GM15510 (cell line): ENCODE measurements around the gene TUBGCP6.

ENCODE experiments used
- POLR2A ChIP-seq: IDR thresholded peaks from 3 replicates; pipeline ENCODE4 v1.6.1; 2011; ENCODE audit warnings: borderline replicate concordance; ENCODE audit not compliant: insufficient read length; ENCODE audit errors: extremely low read depth

The TUBGCP6 gene

DNA sequence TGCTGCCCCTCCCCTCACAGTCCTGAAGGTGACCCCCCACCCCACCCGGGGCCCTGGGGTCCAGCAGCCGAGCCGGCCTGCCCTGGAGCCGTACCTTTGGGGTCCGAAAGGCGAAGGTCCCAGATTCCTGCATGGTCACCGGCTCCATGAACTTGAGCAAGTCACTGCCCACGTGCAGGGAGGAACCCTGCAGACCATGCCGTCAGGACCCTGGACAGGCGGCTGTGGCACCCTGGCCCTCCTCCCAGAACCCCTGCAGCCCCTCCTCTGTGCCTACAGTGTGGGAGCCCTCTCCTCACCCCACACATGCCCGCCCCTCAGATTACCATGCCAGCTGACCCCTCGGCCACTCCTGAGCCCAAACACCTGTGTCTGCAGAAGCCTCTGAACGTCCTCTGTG lies 39.7 kb upstream of the TUBGCP6 start:
- TF ChIP-seq POLR2A: no peak

DNA sequence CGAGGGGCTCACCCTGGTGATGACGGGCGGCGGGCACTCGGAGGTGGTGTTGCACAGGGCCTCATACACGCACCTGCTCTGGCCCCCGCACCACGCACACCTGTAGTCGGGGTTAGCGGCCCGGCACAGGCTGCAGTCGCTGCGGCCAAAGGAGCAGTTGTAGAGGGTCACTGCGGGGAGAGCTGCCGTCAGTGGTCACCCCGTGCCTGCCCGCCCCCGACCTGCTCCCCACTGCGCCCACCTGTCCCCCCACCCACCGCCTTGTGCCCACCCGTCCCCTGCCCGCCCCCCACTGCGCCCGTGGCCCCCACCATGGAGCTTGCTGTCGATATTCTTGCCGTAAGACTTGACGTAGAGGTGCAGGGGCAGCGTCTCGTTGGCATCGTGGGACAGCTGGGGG lies 39.0 kb upstream of the TUBGCP6 start:
- no peak for TF ChIP-seq POLR2A

DNA sequence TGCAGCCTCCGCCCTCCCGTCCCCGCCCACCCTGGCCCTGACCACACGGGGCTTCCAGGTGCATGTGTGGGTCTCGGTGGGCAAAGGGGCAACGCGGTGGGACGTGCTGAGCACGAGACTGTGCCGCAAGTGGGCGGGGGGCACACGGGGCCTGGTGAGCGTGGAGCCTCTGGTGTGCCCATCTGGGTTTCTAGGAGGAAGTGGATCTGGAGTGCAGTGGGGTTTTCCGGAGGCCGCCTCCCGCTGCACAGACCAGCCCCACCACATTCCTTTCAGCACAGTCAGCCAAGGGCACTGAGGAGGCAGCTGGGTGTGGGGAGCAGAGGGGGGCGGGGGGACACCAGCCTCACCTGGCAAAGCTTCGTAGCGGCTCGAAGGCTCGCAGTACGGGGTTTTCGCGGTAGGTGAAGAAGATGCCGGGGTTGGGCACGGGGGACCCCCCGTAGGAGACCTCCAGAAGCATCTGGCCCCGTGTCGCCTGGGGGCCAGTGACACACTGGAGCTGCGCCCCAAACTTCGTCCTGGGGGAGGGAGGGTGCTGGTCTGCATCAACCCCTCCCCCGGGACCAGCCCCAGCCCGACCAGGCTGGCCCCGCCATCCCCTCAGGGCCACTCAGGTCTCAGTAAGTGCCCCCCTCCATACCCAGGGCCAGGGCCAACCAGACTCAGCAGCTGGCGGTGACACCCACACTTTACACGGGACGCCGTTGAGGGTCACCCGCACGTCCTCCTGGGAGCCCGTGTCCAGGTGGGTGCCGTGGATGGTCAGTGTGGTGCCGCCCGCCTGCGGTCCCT lies 37.7 kb upstream of the TUBGCP6 start:
- TF ChIP-seq POLR2A: no peak

DNA sequence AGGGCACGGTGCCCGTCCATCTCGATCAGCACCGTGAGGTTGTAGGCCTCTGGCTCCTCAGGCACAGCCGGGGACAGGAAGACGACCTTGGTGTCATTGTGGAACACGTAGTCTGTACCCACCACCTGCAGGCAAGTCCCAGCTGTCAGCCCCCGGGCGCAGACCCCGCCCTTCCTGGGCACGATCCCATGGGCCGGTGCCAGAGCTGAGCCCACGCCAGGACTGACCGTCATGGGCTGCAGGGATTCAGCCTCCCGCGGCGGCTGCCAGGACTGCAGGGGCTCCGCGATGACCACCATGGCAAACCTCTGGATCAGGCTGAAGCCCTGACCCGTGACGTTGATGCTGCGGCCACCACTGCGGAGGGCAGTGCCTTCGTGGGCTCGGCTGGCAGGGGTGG lies 37.1 kb upstream of the TUBGCP6 start:
- TF ChIP-seq POLR2A: no peak

DNA sequence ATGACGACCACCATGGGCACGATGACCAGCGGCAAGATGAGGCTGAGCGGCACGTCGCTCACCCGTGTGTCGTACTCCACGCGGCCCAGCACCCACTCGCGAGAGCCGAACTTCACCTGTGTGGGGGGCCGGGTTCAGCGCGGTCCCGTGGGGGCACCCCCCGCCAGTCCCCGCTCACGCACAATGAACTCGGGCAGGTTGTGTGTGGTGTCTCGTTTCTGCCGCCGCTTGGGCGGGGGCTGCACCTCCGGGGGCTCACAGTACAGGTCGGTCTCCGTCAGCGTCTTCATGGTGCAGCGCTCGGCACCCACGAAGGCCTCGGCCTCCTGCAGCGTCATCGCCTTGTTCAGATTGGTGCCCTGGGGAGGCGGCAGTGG lies 36.5 kb upstream of the TUBGCP6 start:
- no peak for TF ChIP-seq POLR2A

DNA sequence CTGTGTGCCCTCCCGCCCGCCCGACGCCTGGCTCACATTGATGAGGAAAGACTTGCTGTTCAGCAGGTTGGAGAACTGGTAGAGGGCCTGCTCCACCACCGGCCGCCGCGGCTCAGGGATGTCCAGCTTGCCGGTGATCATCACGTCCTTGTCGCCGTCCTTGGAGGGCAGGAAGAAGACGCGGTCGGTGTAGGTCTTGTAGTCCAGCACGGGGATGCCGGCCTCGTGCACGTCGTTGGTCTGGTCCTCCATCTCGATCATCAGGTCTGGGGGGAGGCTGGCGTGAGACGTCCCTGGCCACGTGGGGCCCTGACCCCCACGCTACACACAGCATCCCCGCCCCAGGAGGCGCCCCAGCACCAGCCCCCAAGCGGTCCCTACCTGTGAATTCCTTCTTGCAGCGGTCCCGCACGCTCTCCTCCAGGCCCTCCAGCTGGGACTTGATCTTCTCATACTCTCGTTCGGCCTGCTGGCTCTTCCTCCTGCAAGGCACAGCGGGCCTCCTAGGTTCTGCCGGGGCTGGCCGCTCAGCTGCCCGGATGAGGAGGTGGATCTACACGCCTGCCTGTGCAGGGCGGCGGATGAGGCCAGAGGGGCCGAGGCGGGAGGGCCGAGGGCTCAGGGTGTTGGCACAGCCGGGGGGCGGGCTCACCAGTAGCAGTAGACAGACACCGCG lies 36.0 kb upstream of the TUBGCP6 start:
- no peak for TF ChIP-seq POLR2A

DNA sequence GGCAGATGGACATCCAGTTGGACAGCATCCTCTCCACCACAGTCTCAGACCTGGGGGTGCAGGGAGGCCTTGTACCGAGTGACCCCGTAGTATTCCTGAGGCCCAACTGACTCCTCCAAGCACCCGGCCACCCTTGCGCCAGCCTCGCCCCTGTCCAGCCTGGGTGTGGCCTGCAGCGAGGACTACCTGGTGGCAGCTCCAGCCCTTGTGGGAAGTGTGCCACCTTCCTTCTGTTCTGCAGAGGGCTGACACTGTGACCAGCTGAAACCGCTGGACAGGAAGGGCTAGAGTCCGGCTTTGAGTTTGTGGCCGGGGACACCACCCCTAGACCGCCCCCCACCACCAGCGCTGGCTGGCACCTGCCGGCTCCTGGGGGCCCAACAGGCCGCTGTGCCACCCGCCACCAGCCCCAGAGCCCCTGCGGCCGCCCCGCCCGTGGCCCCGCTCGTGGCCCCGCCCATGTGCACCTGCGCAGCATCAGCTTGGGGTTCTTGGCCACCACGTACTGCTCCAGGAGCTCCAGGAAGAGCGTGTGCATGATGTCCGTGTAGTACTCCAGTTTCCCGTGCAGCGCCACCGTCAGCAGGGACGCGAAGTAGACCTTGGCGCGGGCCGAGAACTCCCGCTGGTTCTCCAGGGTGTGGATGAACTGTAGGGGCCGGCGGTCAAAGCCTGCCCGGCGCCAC lies 35.3 kb upstream of the TUBGCP6 start:
- TF ChIP-seq POLR2A: no peak

DNA sequence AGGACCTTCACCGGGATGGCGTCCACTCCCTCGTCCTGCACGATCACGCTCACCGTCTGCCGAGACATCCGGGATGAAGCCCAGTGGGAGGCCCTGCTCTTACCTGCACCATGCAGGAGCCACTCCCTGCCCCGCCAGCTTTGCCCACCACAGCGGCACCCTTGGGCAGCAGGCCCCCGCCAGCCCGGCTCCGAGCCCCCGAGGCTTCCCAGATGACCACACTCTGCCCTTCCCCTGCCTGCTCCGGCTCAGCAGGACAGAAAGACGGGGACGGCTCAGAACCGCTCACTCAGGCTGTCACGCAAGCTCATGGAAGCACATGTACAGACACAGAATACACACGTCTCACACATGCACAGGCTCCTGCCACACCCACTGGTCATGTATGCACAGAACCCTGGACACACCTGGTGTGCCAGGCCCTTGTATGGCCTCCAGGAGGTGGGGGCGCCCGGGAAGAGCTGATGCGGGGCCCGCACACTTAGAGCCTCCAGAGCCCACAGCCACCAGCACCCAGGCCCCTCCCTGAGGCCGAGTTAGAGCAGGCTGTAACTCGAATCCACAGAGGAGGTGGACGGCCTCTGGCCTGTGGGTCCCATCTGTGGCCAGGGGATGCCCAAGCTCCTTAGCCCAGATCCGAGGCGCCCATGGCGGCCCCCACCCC lies 34.3 kb upstream of the TUBGCP6 start:
- no peak for TF ChIP-seq POLR2A

DNA sequence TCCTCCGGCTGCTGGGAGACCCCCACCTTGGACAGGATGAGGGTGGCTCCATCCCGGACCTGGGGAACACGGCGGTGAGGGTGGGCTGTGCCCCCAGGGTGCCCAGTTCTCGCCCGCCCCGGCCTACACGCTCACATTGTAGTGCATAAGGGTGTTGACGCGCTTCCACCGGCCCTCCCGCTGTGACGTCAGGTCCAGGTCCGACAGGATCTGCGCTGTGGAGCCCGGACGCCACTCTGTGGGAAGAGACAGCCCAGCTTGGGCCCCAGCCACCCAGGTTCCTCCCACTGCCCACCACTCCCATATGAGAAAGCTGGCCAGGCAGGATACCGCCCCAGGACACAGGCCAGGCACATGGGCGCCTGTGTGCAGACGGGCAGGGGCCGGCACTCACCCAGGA lies 33.6 kb upstream of the TUBGCP6 start:
- TF ChIP-seq POLR2A: no peak

DNA sequence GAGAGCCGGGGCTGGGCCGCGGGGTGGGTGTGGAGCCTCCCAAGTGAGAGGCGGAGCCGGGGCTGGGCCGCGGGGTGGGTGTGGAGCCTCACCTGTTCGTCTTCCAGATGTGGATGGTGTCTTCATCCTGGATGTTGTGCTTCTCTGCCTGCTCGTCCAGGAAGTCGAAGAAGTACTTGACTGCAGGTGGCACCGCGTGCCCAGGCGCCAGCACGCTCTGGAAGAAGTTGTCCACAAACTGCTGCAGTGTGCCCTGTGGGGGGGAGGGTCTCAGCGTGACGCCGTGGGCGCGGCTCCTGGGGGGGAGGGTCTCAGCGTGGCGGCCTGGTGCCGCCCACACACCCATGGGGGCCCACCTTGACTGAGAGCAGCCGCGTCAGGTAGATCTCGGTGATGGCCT lies 32.9 kb upstream of the TUBGCP6 start:
- no peak for TF ChIP-seq POLR2A

DNA sequence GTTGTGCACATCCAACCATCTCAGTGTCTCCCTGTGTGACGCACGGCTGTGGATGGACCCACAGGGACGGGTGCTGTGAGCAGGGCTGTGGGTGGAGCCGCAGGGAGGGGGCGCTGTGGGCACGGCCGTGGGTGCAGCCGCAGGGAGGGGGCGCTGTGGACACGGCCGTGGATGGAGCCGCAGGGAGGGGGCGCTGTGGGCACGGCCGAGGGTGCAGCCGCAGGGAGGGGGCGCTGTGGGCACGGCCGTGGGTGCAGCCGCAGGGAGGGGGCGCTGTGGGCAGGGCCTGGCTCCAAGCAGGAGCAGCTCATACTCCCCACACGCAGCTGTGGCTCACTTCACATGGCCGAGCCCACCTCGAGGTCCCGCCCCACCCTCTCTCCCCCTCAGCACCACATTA lies 31.3 kb upstream of the TUBGCP6 start:
- TF ChIP-seq POLR2A: peak; percentile 23

DNA sequence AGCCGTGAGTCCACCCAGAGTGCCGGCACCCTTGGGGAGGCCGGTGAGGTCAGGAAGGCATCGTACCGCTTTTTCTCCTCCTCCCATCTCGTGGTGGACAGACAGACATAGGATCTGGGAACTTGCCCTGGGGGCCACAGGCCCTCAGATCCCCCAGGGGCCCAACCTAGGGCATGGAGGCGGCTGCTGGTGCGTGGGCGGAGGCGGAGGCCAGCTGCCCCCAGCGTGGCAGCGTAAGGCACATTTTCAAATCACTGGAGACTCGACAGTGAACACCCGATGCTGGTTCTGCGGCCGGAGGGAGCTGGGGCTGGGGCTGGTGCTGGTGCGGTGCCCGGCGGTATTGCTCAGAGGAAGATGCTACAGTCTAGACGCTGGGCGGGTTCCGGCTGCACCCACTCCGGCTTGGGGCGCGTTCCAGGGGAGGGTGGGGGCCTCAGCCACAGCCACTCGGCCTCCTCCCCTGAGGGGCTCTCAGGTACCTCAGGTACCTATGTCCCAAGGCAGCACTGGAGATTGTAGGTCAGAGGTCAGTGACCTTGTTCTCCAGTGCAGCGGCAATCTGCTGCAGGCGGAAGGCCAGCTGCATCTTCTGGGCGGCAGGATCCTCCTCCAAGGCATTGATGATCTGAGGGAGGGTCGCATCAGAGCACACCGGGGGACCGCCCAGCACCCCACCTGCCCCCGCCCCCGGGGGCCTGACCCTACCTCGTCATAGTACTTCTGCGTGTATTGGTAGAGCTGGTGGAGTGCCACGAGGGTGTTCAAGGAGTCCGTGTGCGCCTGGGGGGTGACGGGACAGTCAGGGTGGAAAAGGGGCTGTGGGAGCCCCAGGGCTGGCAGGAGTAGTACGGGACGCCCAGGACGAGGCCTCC lies 30.6 kb upstream of the TUBGCP6 start:
- no peak for TF ChIP-seq POLR2A

DNA sequence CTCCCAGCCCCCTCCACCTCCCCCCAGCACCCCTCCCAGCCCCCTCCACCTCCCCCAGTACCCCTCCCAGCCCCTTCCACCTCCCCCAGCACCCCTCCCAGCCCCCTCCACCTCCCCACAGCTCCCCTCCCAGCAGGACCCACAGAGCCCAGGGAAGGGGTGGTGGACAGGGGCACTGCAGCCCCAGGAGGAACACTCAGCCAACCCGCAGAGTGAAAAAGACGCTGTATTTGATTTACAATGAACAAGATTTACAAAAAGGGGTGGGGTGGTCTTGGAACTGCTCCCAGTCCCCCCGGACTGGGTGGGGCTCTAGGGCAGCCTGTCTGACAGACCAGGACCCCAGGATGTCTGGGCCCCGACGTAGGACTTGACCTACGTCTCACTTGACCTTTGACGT lies 29.9 kb upstream of the TUBGCP6 start:
- no peak for TF ChIP-seq POLR2A

DNA sequence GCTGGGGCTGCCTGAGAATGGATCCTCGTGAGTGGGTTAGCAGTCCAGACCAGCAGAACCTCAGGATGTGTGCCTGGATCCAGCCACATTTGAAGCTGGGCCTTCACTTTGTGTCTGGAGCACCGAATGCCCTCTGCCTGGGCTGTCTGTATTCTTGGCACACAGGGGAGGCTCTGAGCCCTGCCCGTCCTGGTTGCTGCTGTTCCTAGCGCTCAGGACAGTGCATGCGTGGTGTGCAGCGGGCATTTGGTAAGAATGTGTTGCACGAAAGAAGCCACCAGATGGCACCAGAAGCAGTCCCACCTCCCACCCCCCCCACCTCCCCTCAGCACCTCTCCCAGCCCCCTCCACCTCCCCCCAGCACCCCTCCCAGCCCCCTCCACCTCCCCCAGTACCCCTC lies 29.5 kb upstream of the TUBGCP6 start:
- TF ChIP-seq POLR2A: no peak
